ENCODE measurements around the gene CNDP2.

The CNDP2 gene

DNA sequence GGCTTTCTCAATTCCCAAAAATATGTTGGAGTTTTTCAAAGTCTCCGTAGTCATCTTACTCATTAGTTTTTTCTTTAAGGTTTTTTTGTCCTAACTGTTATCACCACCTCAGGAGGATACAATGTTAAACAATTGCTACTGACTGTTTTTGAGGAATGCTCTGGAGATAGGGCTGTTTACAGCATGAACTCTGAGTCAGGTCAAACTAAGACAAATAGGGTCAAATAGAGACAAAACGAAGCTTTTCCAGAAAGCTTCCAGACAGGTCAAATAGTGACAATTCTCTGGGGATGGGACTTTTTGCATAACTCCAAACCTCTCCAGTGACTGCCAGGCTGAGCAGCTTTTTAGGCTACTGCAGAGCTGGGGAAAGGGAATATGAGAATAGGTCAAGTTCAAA is 23.9 kb upstream of the CNDP2 start:
- DNase-seq (ENCODE audit: low spot score) = no peak

DNA sequence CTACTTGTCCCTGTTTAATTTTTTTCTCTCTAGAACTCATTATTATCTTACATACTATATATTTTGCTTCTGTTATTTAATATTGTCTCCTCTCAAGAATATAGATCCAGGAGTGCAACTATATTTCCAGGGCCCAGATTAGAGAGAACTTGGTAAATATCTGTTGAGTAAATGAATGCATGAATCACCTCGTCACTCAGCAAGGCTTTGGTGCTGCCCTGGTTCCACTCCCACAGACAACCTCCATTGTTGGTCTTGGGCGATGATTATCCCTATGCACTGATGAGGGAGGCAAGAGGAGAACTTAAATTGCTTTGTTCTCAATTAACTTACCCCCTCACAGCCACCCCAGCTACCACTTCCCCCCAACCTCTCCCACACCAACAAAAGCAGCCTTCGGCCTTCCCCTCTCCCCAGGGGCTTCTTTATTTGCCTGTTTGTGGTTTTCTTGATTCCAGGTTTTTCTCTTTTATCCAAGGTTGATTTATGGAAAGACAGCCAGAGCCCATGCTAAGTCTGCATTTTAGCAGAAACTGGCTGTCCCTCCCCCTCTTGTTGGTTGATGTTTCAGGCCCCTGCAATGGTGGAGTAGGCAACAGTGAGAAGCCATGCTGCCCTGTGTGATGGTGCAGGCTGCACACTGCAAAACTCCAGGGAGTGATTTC is 22.1 kb upstream of the CNDP2 start:
- DNase-seq (ENCODE audit: low spot score) = no peak

DNA sequence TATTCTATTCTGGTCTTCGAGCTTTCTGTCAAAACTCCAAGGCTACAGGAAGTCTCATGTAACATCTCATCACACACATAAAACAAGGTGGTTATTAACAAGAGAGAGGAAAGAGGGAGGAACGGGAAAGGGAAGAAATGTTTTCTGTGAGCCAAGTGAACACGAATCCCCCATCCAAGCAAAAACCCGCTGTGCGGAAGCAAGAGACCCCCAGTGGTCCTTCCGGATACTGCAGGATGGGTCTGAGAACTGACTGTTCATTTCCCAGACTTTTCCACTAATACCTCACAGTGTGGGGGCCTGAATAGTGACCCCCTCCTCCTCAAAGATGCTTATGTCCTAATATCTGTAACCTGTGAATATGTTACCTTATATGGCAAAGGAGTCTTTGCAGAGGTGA is 20.0 kb upstream of the CNDP2 start:
- no peak for DNase-seq (ENCODE audit: low spot score)

DNA sequence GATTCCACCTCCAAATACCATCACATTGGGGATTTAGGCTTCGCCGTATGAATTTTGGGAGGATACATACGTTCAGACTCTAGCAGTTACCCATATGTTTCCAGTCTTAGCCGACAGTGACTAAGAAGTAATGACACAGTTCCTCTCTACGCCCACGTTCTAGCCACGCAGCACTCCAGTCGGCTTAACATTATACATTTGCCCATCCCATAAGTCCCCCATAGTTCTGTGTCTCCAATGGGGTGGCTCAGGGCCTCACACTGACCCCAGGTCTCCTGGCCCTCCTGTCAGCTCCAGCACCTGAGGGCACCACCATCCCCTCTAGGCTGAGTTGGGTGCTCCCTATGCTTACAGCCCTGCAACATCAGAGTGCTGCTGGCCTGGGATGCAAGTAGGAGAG is 18.4 kb upstream of the CNDP2 start:
- DNase-seq (ENCODE audit: low spot score) = no peak

DNA sequence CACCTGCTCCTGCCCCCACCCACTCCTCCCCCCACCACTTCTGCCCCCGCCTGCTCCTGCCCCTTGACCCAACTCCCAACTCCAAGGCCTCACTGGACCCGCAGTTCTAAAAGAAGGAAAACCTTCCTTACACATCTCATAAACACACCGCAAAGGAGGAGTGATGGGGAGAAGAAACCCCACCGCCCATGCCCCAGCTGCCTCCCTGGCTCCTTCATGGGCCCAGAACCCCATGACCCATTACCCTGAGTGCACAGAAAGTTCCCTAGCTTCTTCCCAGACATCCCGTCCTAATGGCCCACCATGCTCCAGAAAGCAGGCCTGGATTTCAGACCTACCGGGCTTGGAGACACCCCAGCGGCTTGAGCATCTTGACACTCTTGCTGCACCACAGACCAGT is 17.8 kb upstream of the CNDP2 start:
- DNase-seq (ENCODE audit: low spot score) = no peak

DNA sequence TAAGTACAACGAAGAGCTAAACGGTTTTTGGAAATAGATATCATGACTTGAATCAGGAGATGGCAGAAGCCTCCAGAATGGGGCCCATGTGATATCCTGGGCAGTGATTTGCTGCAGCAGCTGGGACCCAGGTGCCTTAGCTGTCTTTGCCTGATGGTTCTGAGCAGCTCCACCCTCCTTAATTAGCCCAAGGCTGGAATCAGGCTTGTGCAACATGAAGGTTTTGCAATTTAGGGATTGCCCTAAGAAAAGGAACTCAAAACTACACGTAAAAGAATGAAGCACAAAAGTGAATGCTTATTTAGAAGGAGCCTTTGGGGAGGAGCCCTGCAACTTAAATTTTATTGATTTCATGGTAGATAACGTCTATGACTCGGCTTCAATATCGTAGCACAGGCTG is 17.3 kb upstream of the CNDP2 start:
- DNase-seq (ENCODE audit: low spot score) = no peak

DNA sequence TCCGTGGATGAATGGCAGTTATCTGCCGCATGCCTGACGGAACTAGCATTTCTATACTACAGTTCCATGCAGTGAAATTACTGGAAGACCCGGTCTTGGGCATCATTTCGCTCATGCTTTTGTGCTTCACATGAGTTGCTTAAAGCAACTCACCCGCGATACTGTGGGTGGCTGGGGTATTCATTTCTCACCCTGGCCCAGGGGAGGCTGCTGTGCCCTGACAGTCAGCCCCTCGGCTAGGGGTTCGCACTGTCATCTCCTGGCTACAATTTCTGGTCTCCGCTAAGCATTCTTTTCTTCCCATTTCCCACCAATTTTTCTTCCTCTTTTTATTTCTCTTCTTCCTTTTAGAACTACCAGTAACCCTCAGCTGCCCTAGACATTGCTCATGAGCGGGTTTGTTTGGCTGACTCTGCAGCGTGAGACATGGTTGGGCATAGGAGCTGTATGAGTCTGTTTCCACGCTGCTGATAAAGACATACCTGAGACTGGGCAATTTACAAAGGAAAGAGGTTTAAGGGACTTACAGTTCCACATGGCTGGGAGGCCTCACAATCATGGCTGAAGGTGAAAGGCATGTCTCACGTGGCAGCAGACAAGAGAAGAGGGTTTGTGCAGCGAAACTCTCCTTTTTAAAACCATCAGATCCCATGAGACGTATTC is 16.5 kb upstream of the CNDP2 start:
- DNase-seq (ENCODE audit: low spot score) = no peak

DNA sequence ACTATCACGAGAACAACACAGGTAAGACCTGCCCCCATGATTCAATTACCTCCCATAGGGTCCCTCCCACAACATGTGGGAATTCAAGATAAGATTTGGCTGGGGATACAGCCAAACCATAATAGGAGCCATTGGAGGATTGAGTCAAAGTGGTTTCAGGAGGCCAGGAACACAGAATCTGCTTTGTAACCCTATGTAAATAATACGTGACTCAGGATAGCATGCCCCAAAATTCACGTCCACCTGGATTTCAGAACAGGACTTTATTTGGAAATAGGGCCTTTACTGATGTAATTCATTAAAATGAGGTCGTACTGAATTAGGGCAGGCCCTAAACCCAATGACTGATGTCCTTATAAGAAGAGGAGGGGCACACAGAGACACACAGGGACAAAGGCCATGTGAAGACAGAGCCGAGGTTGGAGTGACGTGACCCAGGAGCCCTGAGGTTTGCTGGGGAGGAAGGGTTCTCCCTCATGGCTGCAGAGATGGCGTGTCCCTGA is 16.0 kb upstream of the CNDP2 start:
- no peak for DNase-seq (ENCODE audit: low spot score)

DNA sequence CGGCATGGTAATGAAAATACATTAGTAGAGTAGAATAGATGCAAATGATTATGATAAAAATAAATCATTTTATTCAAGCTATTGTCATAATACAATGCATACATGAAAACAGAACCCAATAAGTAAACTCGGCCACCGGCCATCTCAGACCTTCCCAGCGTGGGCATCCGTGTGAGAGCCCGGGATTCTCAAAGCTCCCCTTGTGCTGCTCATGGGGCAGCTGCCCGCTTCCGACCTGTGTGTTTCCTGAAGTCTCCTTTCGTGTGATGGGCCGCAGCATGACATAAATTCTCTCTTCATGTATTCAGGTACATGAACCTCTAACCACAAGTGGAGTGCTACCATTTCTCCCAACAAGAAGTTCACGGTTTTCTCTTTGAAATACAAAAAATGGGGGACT is 13.5 kb upstream of the CNDP2 start:
- no peak for DNase-seq (ENCODE audit: low spot score)

DNA sequence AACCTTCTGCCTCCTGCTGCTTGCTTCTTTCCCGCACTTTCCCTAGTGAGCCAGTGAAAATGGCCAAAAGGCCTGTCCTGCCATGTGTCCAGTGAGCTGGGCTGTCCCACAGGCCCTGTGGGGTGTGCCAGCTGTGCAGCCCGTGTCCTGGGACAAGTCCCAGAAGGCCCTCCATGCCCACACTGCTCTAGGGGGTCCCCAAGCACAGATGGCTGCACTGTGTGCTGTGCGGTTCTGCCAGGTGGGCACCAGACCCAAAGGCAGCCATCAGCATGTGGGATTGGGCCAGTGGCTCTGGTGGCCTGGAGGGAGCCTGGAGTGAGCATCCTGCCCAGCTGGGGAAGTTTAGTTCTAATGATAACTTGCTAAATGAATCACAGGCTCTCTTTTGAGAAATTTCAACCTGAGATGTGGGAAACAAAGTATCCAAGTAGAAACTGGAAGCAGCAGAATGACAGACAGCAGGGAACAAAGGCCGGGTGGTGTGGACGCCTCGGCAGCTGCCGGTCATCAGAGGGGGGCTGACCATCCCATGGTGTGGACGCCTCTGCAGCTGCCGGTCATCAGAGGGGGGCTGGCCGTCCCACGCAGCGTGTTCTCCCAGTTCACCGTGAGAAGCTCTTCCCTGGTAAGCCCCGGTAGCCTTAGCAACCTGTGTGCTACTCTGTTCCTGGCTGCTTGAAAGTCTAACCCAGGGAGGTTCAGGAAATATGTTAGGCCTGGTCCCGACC is 9.9 kb upstream of the CNDP2 start:
- no peak for DNase-seq (ENCODE audit: low spot score)

DNA sequence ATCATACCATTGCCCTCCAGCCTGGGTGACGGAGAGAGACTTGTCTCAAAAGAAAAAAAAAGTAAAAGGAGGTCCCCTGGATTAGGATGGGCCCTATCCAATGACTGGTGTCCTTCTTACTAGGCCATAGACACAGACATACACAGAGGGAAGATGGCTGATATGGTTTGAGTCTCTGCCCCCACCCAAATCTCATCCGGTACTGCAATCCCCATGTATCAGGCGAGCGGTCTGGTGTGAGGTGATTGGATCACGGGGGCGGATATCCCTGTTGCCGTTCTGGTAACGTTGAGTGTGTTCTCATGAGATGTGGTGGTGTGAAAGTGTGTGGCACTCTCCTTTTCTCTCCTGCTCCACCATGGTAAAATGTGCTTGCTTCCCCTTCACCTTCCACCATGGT is 7.8 kb upstream of the CNDP2 start:
- DNase-seq (ENCODE audit: low spot score) = no peak

DNA sequence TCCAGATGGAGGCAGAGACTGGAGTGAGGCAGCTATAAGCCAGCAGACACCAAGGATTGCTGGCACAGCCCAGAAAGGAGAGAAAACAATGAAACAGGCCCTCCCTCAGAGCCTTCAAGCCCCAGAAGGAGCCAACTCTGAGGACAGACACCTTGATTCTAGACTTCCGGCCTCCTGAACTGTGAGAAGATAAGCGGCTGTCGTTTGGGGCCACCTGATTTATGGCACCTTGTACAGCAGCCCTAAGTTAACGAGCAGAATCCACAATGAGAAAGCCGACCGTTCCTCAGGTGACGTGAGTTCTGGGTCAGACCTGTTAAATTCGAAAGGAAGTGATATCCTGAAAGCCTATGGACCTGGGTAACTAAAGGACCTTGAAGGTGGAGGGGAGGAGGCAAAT is 7.3 kb upstream of the CNDP2 start:
- DNase-seq (ENCODE audit: low spot score) = no peak

DNA sequence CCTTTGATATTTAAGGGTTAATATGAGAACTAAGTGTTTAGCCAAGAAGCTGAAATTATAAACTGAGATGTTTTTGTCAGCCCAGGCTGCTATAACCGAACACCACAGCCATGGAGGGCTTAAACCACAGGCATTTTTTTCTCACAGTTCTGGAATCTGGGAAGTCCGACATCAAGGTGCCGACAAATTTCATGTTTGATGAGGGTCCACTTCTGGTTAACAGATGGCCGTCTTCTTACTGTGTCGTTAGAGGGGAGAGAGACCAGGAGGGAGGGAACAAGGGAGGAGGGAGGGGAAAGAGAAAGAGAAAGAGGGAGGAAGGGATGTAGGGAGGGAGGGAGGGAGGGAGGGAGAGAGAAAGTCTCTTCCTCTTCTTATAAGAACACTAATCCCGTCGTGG is 6.5 kb upstream of the CNDP2 start:
- DNase-seq (ENCODE audit: low spot score) = peak; percentile 62

DNA sequence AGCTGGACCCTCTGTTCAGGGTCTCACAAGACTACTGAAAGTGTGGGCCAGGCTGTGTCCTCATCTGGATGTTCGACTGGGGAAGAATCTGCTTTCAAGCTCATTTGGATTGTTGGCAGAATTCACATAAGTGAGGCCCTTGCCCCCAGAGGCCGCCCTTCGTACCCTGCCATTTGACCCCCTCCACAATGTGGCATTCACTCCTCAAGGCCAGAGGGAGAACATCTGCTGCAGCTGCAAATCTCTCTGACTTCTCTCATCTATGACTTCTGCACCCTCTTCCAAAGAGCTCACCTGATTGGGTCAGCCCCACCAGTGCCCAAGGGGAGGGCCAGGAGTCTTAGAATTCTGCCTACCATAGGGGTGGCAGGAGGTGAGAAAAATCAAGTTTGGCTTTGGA is 3.9 kb upstream of the CNDP2 start:
- DNase-seq (ENCODE audit: low spot score) = no peak

DNA sequence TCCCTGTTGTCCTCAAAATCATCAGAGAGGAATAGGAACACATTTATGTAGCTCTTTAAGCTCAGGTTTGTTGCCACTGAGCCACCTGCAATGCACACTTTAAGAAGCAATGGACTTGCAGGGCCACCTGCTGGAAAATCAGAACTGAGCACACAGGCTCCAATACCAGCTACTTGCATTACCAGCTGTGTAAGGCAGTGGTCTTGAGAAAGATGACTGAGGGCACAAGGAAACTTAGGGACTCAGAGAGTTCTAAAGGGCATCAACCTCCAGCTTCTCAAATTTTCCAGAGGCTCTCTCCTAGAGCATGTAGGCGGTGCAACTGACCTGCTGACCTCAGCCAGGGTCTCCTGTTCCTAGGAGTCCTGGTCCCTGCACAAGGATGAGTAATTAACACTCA is 2.5 kb upstream of the CNDP2 start:
- DNase-seq (ENCODE audit: low spot score) = peak; percentile 65

DNA sequence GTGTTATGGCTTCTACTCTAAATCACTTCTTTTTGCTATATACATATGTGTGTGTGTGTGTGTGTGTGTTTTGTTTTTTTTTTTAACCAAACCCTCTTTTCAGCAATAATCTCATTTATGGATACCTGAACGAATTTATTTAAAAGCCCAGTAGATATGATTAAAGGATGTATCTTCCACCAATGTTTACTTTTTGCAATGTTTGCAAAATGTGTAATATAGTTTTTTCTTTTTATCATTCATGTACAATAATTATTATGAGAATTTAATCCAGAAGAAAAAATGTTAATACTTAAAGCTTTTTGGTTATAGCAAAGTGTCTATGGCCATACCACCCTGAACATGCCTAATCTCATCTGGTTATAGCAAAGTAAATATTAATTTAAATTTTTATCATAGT is 1.6 kb upstream of the CNDP2 start:
- DNase-seq (ENCODE audit: low spot score) = no peak

DNA sequence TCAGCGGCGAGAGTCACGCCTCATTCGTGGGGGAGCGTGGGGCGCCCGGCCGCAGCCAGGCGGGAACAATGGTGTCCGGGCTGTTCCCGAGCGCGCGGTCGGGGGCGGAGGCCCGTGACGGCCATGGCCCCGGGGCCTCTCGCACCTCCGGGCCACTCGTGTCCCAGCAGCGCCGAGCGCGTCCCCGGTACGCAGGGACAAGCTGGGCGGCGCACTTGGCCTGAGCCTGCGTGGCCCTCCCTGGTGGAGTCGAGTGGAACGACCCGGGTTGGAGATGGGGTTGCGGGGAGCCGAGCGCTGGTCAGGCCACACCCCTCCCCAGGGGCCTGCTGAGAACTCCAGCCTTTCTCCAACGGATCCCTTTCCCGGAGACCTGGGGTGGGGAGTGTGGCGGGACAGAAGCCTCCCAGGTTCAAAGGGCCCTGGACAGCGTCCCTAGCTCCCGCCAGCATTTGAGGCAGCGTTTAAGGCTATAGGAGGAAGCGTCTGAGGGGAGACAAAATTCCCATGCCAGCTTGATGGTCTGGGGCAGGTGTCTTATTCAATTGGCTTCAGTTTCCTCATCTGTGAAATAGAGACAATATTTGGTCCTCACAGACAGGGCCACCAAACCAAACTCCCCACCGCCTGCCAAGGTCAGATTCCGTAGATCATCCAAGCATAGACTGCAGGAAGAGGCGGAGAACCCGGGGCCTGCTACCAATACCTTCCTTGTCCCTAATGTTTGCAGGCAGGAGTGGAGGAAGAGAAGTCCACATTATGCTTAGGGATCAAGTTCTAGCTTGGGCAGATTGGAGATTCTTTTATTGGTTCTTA is 553 bp downstream of the CNDP2 start:
- DNase-seq (ENCODE audit: low spot score) = peak; percentile 46

DNA sequence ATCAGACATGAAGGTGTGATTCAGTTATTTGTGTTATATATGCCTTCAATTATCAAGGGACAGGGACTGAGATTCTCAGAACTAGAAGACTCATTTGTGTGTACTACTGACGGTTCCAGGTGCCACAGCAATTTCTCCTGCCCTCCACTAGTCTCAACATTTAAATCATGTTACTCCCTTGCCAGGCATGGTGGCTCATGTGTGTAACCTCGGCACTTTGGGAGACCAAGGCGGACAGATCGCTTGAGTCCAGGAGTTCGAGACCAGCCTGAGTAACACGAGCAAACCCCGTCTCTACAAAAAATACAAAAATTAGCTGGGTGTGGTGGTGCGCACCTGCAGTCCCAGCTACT is 1.1 kb downstream of the CNDP2 start:
- no peak for DNase-seq (ENCODE audit: low spot score)

DNA sequence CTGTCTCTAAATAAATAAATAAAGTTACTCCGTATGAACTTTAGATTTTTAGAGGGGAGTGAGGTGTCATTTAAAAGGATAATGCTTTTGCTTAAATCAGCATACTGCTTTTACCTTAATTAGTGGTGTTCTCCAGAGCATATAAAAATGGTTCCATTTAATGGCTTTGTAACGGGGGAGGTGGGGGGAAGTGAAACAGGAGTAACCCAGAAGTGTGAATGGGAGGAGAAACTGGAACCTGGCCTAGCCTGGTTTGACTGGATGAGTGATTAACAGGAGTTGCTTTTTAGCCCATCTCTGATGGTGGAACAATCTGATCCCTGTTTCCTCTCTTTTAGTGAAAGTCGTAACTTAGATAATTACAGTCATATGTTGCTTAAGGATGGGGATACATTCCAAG is 1.6 kb downstream of the CNDP2 start:
- no peak for DNase-seq (ENCODE audit: low spot score)

DNA sequence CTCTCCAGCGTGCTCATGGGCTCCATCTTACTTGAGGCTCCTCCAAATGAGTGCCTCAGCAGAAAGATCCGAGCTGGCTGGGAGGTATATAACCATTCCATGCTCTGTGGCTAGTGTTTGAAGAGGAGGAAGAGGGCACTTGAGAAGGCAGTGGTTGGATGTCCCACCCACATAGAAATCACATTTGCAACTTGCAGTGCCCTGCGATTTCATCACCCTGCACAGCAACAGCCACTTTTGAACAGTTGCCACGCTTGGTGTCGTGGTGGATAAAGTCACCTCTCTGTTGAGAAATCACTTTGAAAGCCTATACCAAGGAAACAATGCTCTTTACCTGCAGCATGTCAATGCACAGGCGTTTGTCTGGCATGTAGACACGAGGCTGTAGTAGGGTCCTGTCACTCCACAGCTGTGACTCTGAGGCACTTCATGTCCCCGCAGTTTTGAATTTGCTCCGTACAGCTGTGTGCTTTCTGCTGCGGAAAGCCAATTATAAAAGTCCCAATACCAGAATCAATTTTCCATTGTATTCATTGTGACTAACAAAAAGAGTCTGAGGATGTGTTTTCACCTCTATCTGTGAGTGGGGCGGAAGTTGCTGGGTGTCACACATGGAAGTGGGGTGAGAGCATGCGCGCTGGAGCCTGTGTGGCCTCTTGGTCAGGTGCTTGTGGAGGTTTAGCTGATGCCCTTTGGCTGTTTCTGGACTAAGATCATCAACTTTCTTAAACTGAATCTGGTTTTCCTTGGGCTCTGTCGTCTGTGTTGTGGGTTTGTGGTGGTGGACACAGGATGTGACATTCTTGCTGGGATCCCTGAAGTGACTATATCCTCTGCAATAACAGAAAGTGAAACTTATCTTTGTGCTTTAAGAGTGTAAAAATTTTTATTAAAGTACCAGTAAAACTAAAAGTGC is 2.8 kb downstream of the CNDP2 start:
- no peak for DNase-seq (ENCODE audit: low spot score)

DNA sequence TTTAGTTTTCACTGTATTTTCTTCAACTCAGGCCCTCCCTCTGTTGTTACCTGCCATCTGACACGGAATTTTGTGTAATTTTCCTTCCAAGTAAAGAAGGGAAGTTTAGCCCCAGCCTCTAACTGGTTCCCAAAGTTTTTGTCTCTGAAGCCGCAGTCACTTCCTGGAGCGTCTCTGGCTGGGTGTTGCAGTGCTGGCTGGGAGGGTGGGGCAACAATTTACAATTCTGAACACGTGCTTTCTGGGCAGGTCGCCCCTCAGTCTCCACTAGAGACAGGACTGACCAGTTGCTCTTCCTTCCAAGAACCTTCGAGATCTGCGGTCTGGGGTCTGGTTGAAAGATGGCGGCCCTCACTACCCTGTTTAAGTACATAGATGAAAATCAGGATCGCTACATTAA is 3.5 kb downstream of the CNDP2 start:
- no peak for DNase-seq (ENCODE audit: low spot score)

DNA sequence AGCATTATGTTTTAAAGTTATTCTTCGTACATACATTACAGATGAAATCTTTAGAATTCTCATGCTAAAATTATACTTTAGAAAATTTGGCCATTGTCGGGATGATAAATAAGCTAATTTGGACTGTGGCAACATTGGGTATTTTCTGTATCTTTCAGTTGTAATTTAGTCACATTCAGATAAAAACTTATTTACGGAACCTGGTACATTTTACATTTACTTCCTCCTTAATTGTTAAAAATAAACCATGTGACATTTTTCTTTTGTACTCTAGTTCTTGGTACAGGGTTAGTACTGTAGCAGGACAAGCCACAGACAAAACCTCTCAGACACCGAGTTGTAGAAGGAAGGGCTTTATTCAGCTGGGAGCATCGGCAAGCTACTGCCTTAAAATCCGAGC is 4.2 kb downstream of the CNDP2 start:
- no peak for DNase-seq (ENCODE audit: low spot score)
